NCI-H774 (cell line): ENCODE results near the gene NUPR1.
"Not testable (repeated sequence)": the region's sequence is repeated elsewhere in the genome, so short reads cannot be mapped to it uniquely, and the experiment has no call there.

Experiments used
- DNase-seq: peaks from one replicate; lab custom pipeline; 2025; lab: John Stamatoyannopoulos, UW

NUPR1 gene

GRCh38 chr16:28527100-28527785 is 11.5 kb downstream of the NUPR1 start:
- not testable (repeated sequence) for DNase-seq

- DNase-seq: no peak
These were observed 12.3 kb downstream of the NUPR1 start for GRCh38 chr16:28526201-28527099.

- no peak for DNase-seq
These were observed 14.0 kb downstream of the NUPR1 start for GRCh38 chr16:28524681-28525171.

GRCh38 chr16:28522792-28523191 is 16.0 kb downstream of the NUPR1 start:
- DNase-seq: no peak

GRCh38 chr16:28521436-28521835 is 17.3 kb downstream of the NUPR1 start:
- DNase-seq: no peak

- DNase-seq: no peak
These were observed 18.1 kb downstream of the NUPR1 start for GRCh38 chr16:28520672-28521071.

- no peak for DNase-seq
These were observed 24.5 kb downstream of the NUPR1 start for GRCh38 chr16:28514246-28514645.

- no peak for DNase-seq
These were observed 25.1 kb downstream of the NUPR1 start for GRCh38 chr16:28513484-28514181.

GRCh38 chr16:28511801-28512789 is 26.7 kb downstream of the NUPR1 start:
- no peak for DNase-seq

GRCh38 chr16:28511031-28511430 is 27.7 kb downstream of the NUPR1 start:
- DNase-seq: no peak

- no peak for DNase-seq
These were observed 33.2 kb downstream of the NUPR1 start for GRCh38 chr16:28505489-28506137.

GRCh38 chr16:28504707-28505404 is 33.9 kb downstream of the NUPR1 start:
- DNase-seq: no peak

GRCh38 chr16:28503470-28504259 is 35.1 kb downstream of the NUPR1 start:
- DNase-seq: no peak

- DNase-seq: no peak
These were observed 36.5 kb downstream of the NUPR1 start for GRCh38 chr16:28502290-28502689.

GRCh38 chr16:28501258-28502232 is 37.2 kb downstream of the NUPR1 start:
- DNase-seq: no peak

GRCh38 chr16:28500476-28501180 is 38.1 kb downstream of the NUPR1 start:
- DNase-seq: not testable (repeated sequence)

GRCh38 chr16:28499854-28500253 is 38.9 kb downstream of the NUPR1 start:
- DNase-seq: no peak
